ENCODE data around the gene ESPN.

The ESPN gene

DNA sequence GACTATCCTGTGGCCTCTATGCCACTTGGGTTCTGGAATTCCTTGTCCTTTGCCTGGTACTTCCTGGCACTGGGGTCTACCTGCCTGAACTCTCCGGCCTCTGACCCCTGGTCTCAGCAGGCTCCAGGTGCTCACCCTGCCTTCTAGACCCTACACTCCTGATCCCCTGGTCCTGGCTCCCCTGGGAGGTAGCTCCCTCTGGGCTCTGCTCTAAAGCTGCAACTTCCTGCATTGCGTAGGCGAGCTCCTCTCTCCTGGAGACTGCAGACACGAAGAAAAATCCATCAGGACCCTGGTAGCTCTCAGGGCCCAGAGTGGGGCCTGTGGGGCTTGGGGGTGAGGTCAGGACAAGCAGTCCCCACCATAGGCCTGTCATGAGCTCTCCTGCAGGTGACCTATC lies 74.7 kb downstream of the ESPN start:
- DNase-seq = no peak

DNA sequence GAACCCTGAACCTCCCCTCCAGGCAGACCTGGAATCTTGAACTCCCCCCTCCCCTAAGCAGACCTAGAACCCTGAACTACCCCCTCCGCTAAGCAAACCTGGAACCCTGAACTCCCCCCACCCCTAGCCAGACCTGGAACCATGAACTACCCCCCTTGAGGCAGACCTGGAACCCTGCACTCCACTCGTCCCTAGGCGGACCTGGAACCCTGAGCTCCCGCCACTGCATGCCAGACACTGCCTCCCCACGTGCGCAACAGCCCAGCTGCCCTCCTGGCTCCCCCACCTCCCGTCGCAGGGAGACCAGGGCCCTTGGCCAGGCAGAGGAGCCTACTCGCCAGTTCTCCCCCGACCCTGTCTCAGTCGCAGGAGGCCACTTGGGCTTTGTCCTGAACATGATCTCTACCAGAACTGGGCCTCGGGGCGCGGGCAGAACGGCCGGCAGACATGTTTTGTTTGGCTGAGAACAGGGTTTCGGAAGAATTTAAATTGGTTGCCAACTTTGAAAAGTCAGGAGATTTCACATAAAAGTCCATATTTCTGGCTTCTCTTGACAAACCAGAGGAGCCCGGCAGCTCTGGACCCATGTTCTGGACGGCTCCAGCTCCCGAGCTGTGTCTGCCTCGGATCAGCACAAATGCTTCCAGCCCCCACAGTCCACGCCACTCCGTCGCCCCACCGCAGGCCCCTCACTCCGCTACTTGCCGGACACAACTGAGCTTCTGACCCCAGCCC lies 76.1 kb downstream of the ESPN start:
- DNase-seq = no peak

DNA sequence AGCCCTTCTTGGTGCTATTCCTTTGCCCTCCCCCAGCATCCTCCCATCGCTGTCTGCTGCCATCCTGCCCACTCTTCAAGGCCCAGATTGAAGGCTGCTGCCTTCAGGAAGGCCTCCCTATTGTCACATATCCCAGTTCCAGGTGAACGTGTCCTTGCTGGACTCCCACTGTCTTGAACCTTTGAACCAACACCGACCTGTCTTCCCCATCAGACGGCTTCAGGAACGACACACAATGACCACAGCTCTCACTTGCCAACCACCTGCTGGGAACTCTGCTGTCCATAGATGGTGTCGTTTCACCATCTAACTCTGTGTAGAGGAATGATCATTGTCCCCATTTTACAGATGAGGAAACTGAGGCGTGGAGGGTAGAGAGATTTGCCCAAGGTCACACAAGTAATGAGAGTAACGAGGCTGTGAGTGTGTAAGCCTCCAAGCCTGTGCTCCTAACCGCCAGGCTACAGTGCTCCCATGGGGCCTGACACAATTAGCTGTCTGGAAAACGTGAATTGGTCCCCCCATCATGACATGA lies 76.8 kb downstream of the ESPN start:
- DNase-seq = no peak

DNA sequence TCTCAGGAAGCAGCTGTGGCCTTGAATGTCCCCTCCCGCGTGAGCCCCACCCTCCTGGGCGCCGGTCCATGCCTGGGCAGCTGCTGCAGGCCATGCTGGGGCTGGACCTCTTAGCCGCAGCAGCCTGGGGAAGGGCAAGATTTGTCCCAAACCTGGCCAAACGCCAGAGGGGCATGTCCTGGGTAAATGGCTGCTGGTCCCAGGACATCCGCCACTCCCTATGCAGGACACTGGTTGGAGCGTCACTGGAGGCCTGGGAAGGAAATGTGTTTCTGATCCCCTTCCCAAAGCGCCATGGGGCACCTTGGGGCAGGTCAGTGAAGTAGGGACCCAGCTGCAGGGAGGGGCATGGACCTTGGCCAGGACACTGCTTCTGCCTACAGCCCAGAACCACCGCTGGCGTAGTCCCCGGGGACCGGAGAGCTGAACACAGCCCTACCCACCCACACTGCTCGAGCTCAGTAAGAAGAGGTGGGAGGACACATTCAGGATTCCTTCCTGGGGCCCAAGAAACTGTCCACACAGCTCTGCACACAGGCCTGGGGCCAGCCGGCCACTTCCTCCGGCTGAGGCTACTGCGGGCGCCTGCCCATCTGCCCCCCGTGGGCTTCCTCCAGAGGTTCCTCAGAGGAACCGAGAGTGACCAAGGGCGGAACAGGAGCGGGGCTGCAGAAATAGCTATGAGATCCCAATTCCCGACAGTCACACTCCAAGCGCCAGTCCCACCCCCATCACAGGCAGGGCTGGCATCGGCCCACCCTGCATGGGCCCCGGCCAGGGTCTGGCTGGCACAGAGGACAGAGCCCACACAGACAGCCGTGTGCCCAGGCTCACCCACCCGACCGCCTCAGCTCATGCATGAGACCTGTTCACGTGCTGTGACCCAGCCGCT lies 77.7 kb downstream of the ESPN start:
- no peak for DNase-seq

DNA sequence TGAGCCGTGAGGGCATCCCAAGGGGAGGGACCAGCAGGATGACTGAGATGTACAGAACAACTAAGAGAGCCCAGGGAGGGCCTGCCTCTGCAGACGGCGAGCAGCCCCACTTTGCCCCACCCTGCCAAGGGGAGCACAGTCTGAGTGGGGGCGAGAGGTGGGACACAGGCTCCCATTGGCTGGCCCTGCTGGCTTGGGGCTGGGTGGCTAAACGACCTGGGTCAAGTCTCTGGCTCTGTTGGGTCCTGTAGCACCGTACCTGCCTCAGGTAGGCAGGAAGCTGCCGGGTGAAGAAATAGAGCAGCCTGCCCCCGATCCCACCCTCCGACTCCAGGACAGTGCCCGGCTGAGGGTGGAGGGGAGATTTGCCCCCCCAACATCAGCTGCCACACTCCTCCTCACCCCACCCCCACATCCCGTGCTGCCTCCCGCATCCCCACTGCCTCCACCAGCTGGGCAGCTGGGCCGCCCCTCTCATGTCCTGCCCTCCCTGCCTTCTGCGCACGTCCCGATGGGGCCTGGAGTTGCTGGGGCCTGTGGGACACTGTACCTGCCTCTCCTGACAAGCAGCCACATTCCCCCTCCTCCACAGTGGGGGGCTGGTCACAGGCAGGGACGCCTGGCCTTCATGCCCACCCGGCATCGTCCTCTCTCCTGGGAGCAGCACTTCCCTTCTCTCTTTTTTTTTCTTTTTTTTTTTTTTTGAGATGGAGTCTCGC lies 79.5 kb downstream of the ESPN start:
- DNase-seq = no peak

DNA sequence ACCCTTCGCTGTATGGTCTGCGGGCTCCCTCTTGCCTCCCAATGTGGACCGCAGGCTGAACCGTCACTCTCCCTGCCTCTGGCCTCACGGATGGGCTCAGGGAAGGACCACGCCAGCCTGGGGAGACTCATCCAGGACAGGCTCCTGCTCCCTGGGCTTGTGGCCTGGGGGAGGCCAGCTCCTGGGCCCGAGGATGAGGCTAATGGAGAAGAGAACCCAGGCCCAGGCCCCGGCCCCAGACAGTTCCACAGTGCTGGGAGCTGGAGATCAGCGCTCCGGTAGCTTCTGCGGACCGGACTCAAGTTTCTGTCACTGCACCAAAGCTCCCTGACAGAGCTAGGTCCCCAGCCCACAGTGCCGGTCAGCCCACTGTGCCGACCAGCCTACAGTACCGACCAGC lies 80.3 kb downstream of the ESPN start:
- DNase-seq = no peak

DNA sequence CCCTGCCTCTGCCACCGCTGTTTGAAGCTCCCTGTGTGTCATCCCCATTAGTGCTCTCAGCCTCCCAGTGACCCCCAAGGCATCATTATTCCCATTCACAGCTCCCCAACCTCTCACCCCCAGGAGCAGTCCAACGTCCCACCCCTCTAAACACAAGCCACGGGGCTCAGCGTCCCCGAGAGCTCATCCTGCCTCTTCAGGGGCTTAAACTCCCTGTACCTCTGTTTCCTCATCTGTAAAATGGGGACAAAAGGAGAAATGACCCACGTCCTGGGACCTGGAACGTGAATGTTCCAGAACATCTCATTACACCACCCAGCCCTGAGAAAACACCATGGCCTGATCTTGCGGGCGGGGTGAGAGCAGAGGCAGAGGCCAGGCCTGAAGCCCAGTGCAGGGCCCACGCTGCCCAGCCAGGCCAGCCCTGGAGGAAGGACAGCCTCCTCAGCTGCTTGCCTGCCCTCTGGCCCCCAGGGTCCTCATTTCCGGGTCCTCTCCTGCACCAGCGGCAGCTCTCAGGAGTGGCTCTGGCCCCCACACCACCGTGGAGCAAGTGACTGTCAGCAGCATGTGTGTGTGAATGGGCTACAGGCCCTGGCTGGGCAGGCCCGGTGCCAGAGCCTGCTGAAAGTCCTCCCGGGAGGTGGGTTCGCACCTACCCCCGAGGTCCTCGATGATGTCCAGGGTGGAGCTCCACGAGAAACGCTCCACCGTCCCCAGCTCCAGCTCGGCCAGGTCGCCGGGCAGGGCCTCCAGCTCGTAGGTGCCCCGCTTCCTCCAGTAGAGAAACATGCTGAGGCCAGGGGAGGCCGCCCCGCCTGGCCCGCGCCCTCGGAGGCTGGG lies 81.0 kb downstream of the ESPN start:
- DNase-seq = no peak

DNA sequence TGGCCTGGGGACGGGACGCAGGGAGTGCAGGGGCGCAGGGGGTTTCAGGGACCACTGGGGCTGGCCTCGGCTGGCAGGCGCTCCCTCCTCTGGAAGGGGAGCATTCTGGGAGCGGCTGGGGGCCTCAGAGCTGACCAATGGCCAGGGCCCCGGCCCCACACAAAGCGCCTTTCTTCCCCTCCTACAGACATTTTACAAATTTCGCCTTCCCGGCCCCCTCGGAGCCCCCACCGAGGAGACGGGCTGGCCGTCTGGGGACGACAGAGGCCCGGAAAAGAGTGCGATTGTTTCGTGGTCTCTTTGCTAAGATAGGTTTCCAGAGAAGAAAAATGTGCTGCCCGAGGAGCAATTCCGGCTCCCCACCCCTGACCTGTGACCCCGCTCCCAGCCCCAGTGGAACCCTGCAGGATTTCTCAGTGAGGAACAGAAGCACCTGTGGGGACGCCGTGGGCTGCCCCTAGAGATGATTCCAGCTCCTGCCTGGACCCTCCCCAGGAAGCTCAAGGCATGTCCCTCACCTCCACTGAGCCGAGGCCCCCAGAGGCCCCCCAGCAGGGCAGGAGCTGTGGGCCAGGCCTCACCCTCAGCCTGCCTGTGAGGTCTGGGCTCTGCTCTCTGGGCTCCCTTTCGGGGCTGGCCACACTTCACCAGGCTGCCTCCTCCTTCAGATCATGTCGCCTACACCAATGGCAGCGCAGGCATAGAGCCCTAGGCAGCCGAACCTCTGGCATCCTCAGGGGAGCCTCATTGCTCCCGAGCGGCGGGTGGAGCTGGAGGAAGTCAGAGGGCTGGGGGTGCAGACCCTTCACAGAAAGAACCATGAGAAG lies 81.8 kb downstream of the ESPN start:
- DNase-seq = no peak

DNA sequence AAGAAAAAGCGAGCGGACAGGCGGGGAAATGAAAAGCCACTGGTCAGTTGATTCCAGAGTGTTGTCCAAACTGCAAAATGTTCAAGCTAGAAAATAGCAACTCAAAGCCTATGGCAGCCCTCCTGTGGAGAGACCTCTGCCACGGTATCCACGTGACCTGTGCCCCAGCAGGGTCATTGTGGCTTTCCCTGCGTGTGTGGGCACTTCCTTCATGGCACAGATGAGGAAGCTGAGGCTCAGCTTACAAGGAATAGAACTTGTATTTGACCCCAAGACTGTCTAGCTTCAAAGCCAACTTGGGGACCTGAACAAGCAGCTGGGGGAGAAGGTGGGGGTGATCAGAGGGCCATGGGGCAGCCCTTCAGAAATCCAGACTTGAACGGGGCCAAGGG lies 82.5 kb downstream of the ESPN start:
- no peak for DNase-seq

DNA sequence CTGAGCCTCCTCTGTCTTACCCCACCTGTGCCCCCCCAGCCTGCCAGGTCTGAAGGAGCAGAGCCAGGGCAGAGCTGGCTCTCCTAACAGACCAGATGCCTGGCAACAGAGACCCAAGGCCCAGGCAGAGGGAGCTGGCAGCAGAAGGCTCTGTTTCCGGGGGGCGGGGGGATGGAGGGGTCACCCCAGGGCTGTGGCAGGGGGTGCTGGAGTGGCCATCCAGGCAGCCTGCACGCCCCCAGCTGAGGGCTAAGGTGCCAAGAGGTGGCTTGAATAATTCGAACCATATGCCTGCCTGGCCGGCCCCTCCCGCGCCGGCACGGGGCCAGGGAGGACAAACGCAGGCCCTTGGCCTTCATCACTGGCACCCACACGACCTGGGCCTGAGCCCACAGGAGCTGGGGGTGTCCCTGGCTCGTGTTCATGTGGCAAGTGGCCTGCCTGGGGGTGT lies 82.9 kb downstream of the ESPN start:
- no peak for DNase-seq

DNA sequence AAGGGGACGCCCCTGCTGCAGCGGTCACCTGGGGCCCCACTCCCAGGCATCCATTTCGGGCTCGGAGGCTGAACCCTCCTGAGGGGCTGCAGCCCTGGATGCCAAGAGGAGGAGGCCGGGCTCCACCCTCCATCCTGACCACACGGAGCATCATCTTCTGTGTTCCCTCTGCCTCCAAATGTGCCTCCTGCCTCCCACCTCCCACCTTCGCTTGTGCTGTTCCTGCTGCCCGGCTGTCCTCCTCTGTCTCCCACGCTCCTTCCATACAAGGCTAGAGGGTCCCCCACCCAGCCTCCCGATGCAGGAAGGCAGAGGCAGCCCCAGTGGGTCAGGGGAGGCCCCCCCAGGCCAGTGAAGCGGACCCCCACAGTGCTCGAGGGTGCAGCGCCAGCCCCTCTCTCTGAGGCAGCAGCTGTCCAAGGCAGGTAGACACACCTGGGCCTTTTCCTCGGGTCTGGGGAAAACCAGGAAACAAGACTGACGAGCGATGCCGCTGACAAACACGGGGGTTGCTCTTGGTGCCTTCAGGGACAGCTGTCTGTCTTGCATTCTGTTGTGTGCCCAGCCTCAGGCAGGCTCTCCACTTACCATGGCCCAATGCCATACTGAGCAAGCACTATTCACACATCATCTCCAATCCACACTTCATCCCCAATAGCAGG lies 83.7 kb downstream of the ESPN start:
- no peak for DNase-seq

DNA sequence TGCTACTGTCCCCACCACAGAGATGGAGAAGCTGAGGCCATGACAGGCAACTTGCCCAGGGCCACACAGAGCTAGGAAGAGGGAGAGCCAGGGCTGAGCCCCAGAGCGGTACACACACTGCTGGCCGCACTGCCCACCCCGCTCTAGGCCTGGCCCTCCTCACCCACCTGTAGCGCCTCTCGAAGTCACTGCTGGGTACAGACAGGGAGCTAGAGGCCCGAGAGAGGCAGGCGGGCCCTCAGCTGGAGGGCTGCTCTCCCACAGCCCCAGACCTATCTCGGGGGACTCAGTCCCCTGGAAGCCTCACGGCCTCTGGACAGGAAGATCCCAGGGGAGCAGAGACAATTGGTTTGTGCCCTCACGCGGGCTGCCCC lies 84.2 kb downstream of the ESPN start:
- DNase-seq = no peak

DNA sequence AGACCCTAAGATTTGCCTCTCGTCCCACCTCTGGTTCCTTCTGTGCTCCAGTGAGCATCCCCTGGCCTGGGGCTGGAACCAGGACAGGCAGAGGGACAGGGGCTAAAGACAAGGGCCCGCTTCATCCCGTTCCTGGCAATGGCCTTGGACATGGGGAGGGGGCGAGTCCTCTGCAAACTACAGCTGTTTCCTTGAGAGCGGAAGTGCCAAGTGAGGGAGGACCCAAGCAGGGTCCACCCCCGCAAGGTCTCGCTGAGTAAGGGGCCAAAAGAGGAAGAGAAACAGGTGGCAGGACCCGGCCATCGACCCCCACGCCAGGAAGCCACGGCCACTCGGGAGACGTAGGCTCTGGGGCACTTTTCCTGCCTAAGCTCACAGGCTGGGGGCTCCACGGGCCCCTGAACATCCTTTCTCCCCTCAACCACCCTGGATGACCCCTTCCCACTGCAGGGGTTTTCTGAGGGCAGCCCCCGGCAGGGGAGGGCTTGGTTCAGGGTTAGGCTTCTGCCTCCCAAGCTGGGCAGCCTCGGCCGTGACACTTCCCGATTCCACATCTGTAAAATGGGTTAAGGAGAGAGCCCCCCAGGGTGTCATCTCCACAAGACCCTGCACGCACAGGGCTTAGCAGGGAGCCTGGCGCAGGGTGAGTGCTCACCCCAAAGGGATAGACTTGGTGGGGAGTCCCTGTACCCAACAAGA lies 84.8 kb downstream of the ESPN start:
- no peak for DNase-seq

DNA sequence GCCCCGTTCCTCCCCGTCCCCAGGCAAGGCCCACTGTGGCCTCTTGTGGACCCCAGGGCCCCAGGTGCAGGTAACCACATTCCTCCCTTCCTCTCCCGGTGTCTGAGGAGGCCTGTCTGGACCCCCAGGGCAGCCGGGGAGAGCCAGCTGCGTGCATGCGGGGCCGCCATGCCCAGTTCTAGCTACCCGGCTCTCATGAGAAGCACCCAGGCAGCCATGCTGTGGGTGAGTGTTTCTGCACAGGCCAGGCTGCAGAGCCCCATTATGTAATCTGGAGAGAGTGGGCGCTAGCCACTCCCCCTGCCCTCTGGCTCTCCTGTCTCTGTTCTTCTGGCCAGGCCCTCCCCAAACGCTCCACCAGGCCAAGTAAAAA lies 85.3 kb downstream of the ESPN start:
- DNase-seq = no peak

DNA sequence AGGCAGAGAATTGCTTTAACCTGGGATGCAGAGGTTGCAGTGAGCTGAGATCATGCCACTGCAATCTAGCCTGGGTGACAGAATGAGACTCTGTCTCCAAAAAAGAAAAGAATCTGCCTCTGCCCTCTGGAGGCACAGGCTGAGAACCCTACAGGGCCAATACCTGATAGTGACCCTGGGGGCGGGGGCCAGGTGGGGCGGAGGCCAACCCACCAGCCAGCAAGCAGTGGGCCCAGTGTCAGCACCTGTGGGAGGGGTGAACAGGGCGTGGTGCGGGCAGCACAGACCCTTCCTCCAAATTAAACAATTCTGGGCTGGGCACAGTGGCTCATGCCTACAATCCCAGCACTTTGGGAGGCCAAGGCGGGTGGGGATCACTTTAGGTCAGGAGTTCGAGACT lies 85.9 kb downstream of the ESPN start:
- no peak for DNase-seq
